H1 (cell line): Measurements from ENCODE around the gene CCNY. TPM values are rescaled to one million over a fixed set of nuclear protein-coding genes. Genes with fewer than 3 reads are reported as not detected.

ENCODE experiments used
- CHD2 ChIP-seq: IDR thresholded peaks from 2 replicates; pipeline ENCODE4 v1.6.1; 2012; ENCODE audit warnings: low read length, improper control_type of control experiment
- RAD21 ChIP-seq, 2 experiments: IDR thresholded peaks in 1 of 2; conservative IDR thresholded peaks in 1 of 2; 2 replicates each; pipeline ENCODE4 v1.6.1; 2011; ENCODE audit warnings: low read depth in 2 of 2, low read length in 2 of 2, improper control_type of control experiment in 1 of 2, inconsistent platforms in 1 of 2, mild to moderate bottlenecking in 1 of 2, moderate library complexity in 1 of 2
- polyA plus RNA-seq, 7 experiments: library from polyadenylated mRNA; depleted of rRNA in 3 of 7; stranded (reverse) in 5 of 7; unstranded in 2 of 7; fragments of >200 nt in 5 of 7; fragments of 200-250 nt in 2 of 7; gene quantifications; 1 replicate in 5 of 7; 2 replicates in 1 of 7; 4 replicates in 1 of 7; pipeline versions ENCODE4 v1.2.1 to v1.2.3, GENCODE V29; 2011 to 2013; ENCODE audit warnings: missing spikeins in 2 of 7, mixed read lengths in 2 of 7
- total RNA-seq: library from RNA; stranded (reverse); fragmentation: NEBNext Ultra II Directional; extraction: Animal tissue kit (Norgen Biotek cat#: 25700); gene quantifications from 2 replicates; pipeline ENCODE4 v1.2.1, GENCODE V29; 2021

The CCNY gene
- total and polyA plus RNA-seq, 2 of the 8 experiments (the other 6 are each of a cell fraction or from before 2014, with no cell fraction given) = 25.3 to 68.2 TPM

- TF ChIP-seq RAD21 (IDR thresholded peaks at IDR 0.05 in 1 of 2, conservative IDR thresholded peaks at IDR 0.05 in 1 of 2; ENCODE audit: low read depth in 2 of 2, low read length in 2 of 2) (no peak), CHD2 (no peak)
- TF ChIP-seq, all 59 proteins: peak for 0
Observed at GRCh38 chr10:35428521-35428920, 92.2 kb downstream of the CCNY start (continued).
